ENCODE measurements around the gene ARMH1.

GRCh38 chr1:44653107-44653964, 21.2 kb upstream of the ARMH1 start:
- TF ChIP-seq POLR2AphosphoS5 (IDR thresholded peaks at IDR 0.05; ENCODE audit: low read depth, low read length) (no peak), TAF1 (IDR thresholded peaks at IDR 0.05; ENCODE audit: borderline replicate concordance, insufficient read depth, low read length) (no peak), SIN3A (IDR thresholded peaks at IDR 0.05; ENCODE audit: borderline replicate concordance, insufficient read depth, low read length) (no peak)
